NCI-H2107 treated with DMSO at 0.1 percent for 48 hours (cell line): Measurements from ENCODE around the gene TNIK.
"Not testable (repeated sequence)": the region's sequence is repeated elsewhere in the genome, so short reads cannot be mapped to it uniquely, and the experiment has no call there.

Experiments used
- DNase-seq: peaks from one replicate; lab custom pipeline; 2025; ENCODE audit not compliant: unreplicated experiment; lab: John Stamatoyannopoulos, UW

TNIK gene

GRCh38 chr3:171389491-171389890 lies 70.7 kb downstream of the TNIK start:
- no peak for DNase-seq

GRCh38 chr3:171388527-171388926 lies 71.7 kb downstream of the TNIK start:
- no peak for DNase-seq

GRCh38 chr3:171387062-171387461 lies 73.1 kb downstream of the TNIK start:
- no peak for DNase-seq

- DNase-seq, result no peak
Observed at GRCh38 chr3:171385086-171385485, 75.1 kb downstream of the TNIK start.

GRCh38 chr3:171384101-171384891 lies 75.9 kb downstream of the TNIK start:
- DNase-seq, result no peak

GRCh38 chr3:171383206-171384018 lies 76.8 kb downstream of the TNIK start:
- DNase-seq, result no peak

- DNase-seq, result not testable (repeated sequence)
Observed at GRCh38 chr3:171382347-171382746, 77.9 kb downstream of the TNIK start.

- DNase-seq, result no peak
Observed at GRCh38 chr3:171380711-171381425, 79.3 kb downstream of the TNIK start.

GRCh38 chr3:171379961-171380483 lies 80.2 kb downstream of the TNIK start:
- DNase-seq, result no peak

GRCh38 chr3:171379281-171379680 lies 80.9 kb downstream of the TNIK start:
- no peak for DNase-seq

GRCh38 chr3:171378586-171378985 lies 81.6 kb downstream of the TNIK start:
- DNase-seq, result no peak

GRCh38 chr3:171377859-171378258 lies 82.3 kb downstream of the TNIK start:
- no peak for DNase-seq

- no peak for DNase-seq
Observed at GRCh38 chr3:171376596-171376947, 83.6 kb downstream of the TNIK start.

- DNase-seq, result no peak
Observed at GRCh38 chr3:171375666-171376595, 84.3 kb downstream of the TNIK start.

- DNase-seq, result no peak
Observed at GRCh38 chr3:171374661-171375285, 85.4 kb downstream of the TNIK start.

GRCh38 chr3:171374260-171374659 lies 85.9 kb downstream of the TNIK start:
- DNase-seq, result no peak

GRCh38 chr3:171373711-171374110 lies 86.5 kb downstream of the TNIK start:
- no peak for DNase-seq

GRCh38 chr3:171372694-171373093 lies 87.5 kb downstream of the TNIK start:
- no peak for DNase-seq

- no peak for DNase-seq
Observed at GRCh38 chr3:171371354-171371753, 88.9 kb downstream of the TNIK start.

GRCh38 chr3:171369156-171369555 lies 91.0 kb downstream of the TNIK start:
- DNase-seq, result no peak
